Measurements from ENCODE around the gene DLD.
A peak's percentile ranks its signal among the peaks of the same experiment; 100 is the strongest.
"Not testable (repeated sequence)": the region's sequence is repeated elsewhere in the genome, so short reads cannot be mapped to it uniquely, and the experiment has no call there.

Gene DLD

GRCh38 chr7:107890962-107891635 lies at the start of gene DLD:
DLD (plus strand) TSS chr7:107891183; CDS start chr7:107891251, 68 bp downstream.
- CTCF ChIA-PET, result interaction anchor here (3.7 to 3.9 kb wide), 2 partner anchors 11 to 16 kb away, joined by 14 to 24 read pairs; no protein-coding TSS in a partner anchor
- Mint-ChIP-seq H3K27ac (peak within 1 kb of the TSS; percentile 98), H3K4me1 (peaks cover 47% of the 10 kb centered on the region), H3K4me3 (peak within 1 kb of the TSS; percentile 96), H3K36me3 (peaks cover 30% of the 10 kb centered on the region), H3K9me3 (peaks cover 2% of the 10 kb centered on the region), H3K27me3 (no peaks in the 10 kb centered on the region)
- DNase-seq, result peak; percentile 96

- Mint-ChIP-seq H3K9me3 (peaks cover 3% of the 10 kb centered on the region), H3K27me3 (peaks cover 17% of the 10 kb centered on the region), H3K36me3 (no peaks in the 10 kb centered on the region), H3K4me3 (no peak overlapping the region), H3K4me1 (no peaks in the 10 kb centered on the region), H3K27ac (no peak overlapping the region)
- no peak for DNase-seq
- CTCF ChIA-PET, result no interaction called here
Measured at GRCh38 chr7:107842213-107842612, 48.8 kb upstream of the DLD start.

GRCh38 chr7:107843184-107843583 lies 47.8 kb upstream of the DLD start:
- H3K36me3 Mint-ChIP-seq, result no peaks in the 10 kb centered on the region
- no peak overlapping the region for H3K4me3 Mint-ChIP-seq
- CTCF ChIA-PET, result no interaction called here
- H3K27me3 Mint-ChIP-seq, result peaks cover 20% of the 10 kb centered on the region
- H3K27ac Mint-ChIP-seq, result no peak overlapping the region
- no peak for DNase-seq
- peaks cover 3% of the 10 kb centered on the region for H3K9me3 Mint-ChIP-seq
- no peaks in the 10 kb centered on the region for H3K4me1 Mint-ChIP-seq

- DNase-seq, result no peak
- Mint-ChIP-seq H3K36me3 (no peaks in the 10 kb centered on the region), H3K27ac (no peak overlapping the region), H3K9me3 (no peaks in the 10 kb centered on the region), H3K27me3 (peaks cover 16% of the 10 kb centered on the region), H3K4me1 (no peaks in the 10 kb centered on the region), H3K4me3 (no peak overlapping the region)
- CTCF ChIA-PET, result interaction anchor here (0.9 kb wide), 1 partner anchor 28 kb away, joined by 3 read pairs; no protein-coding TSS in a partner anchor
Measured at GRCh38 chr7:107846324-107846723, 44.7 kb upstream of the DLD start.

GRCh38 chr7:107847168-107847835 lies 43.7 kb upstream of the DLD start:
- Mint-ChIP-seq H3K27me3 (peaks cover 16% of the 10 kb centered on the region), H3K4me1 (no peaks in the 10 kb centered on the region), H3K4me3 (no peak overlapping the region), H3K27ac (no peak overlapping the region), H3K36me3 (no peaks in the 10 kb centered on the region), H3K9me3 (no peaks in the 10 kb centered on the region)
- CTCF ChIA-PET, result interaction anchor here (0.9 kb wide), 1 partner anchor 27 kb away, joined by 3 read pairs; no protein-coding TSS in a partner anchor
- no peak for DNase-seq

- DNase-seq, H3K27ac Mint-ChIP-seq, H3K9me3 Mint-ChIP-seq, CTCF ChIA-PET, H3K36me3 Mint-ChIP-seq, H3K4me3 Mint-ChIP-seq, H3K4me1 Mint-ChIP-seq: not testable (repeated sequence)
- H3K27me3 Mint-ChIP-seq, result peaks cover 16% of the 10 kb centered on the region
Measured at GRCh38 chr7:107847836-107848175, 43.2 kb upstream of the DLD start.

GRCh38 chr7:107848211-107848610 lies 42.8 kb upstream of the DLD start:
- H3K4me1 Mint-ChIP-seq, CTCF ChIA-PET, DNase-seq, H3K4me3 Mint-ChIP-seq, H3K27ac Mint-ChIP-seq, H3K9me3 Mint-ChIP-seq, H3K36me3 Mint-ChIP-seq: not testable (repeated sequence)
- peaks cover 16% of the 10 kb centered on the region for H3K27me3 Mint-ChIP-seq

- no peak for DNase-seq
- Mint-ChIP-seq H3K36me3 (no peaks in the 10 kb centered on the region), H3K27me3 (peaks cover 22% of the 10 kb centered on the region), H3K4me3 (no peak overlapping the region), H3K27ac (no peak overlapping the region), H3K9me3 (no peaks in the 10 kb centered on the region), H3K4me1 (no peaks in the 10 kb centered on the region)
- CTCF ChIA-PET, result no interaction called here
Measured at GRCh38 chr7:107850216-107850615, 40.8 kb upstream of the DLD start.

- H3K9me3 Mint-ChIP-seq, result no peaks in the 10 kb centered on the region
- CTCF ChIA-PET, result no interaction called here
- no peak for DNase-seq
- H3K27me3 Mint-ChIP-seq, result peaks cover 22% of the 10 kb centered on the region
- no peaks in the 10 kb centered on the region for H3K36me3 Mint-ChIP-seq
- no peaks in the 10 kb centered on the region for H3K4me1 Mint-ChIP-seq
- no peak overlapping the region for H3K27ac Mint-ChIP-seq
- no peak overlapping the region for H3K4me3 Mint-ChIP-seq
Measured at GRCh38 chr7:107850643-107851042, 40.3 kb upstream of the DLD start.

GRCh38 chr7:107854454-107854853 lies 36.5 kb upstream of the DLD start:
- no peak overlapping the region for H3K4me3 Mint-ChIP-seq

GRCh38 chr7:107854989-107855388 lies 36.0 kb upstream of the DLD start:
- CTCF ChIA-PET, result interaction anchor here (0.5 kb wide), 1 partner anchor 99 kb away, joined by 3 read pairs; no protein-coding TSS in a partner anchor
- Mint-ChIP-seq H3K27me3 (peaks cover 12% of the 10 kb centered on the region), H3K4me3 (no peak overlapping the region), H3K27ac (no peak overlapping the region), H3K4me1 (peaks cover 31% of the 10 kb centered on the region), H3K36me3 (peaks cover 1% of the 10 kb centered on the region), H3K9me3 (no peaks in the 10 kb centered on the region)
- DNase-seq, result no peak

More at GRCh38 chr7:107854454-107854853, 36.5 kb upstream of the DLD start:
- CTCF ChIA-PET, result no interaction called here
- peaks cover 1% of the 10 kb centered on the region for H3K36me3 Mint-ChIP-seq
- no peak overlapping the region for H3K27ac Mint-ChIP-seq
- H3K27me3 Mint-ChIP-seq, result peaks cover 12% of the 10 kb centered on the region
- DNase-seq, result no peak
- no peaks in the 10 kb centered on the region for H3K9me3 Mint-ChIP-seq
- peaks cover 31% of the 10 kb centered on the region for H3K4me1 Mint-ChIP-seq

- H3K4me3 Mint-ChIP-seq, result peak overlapping the region; percentile 4
- no peaks in the 10 kb centered on the region for H3K9me3 Mint-ChIP-seq
- CTCF ChIA-PET, result interaction anchor here (0.8 to 1.9 kb wide), 2 partner anchors 18 to 22 kb away, joined by 3 to 10 read pairs; no protein-coding TSS in a partner anchor
- H3K36me3 Mint-ChIP-seq, result peaks cover 1% of the 10 kb centered on the region
- DNase-seq, result peak; percentile 68
- peaks cover 16% of the 10 kb centered on the region for H3K27me3 Mint-ChIP-seq
- H3K4me1 Mint-ChIP-seq, result peaks cover 31% of the 10 kb centered on the region
- H3K27ac Mint-ChIP-seq, result peak overlapping the region; percentile 93
Measured at GRCh38 chr7:107856806-107857540, 34.0 kb upstream of the DLD start.

- DNase-seq, result no peak
- Mint-ChIP-seq H3K4me1 (peaks cover 31% of the 10 kb centered on the region), H3K27me3 (peaks cover 16% of the 10 kb centered on the region), H3K4me3 (no peak overlapping the region), H3K27ac (peak overlapping the region; percentile 93), H3K36me3 (peaks cover 1% of the 10 kb centered on the region), H3K9me3 (no peaks in the 10 kb centered on the region)
- CTCF ChIA-PET, result interaction anchor here (1.9 kb wide), 1 partner anchor 18 kb away, joined by 10 read pairs; no protein-coding TSS in a partner anchor
Measured at GRCh38 chr7:107857541-107857912, 33.5 kb upstream of the DLD start.

GRCh38 chr7:107858280-107858679 lies 32.7 kb upstream of the DLD start:
- CTCF ChIA-PET, result interaction anchor here (1.9 kb wide), 1 partner anchor 17 kb away, joined by 10 read pairs; no protein-coding TSS in a partner anchor
- H3K27me3 Mint-ChIP-seq, result peaks cover 16% of the 10 kb centered on the region
- no peaks in the 10 kb centered on the region for H3K9me3 Mint-ChIP-seq
- peaks cover 31% of the 10 kb centered on the region for H3K4me1 Mint-ChIP-seq
- no peak overlapping the region for H3K4me3 Mint-ChIP-seq
- H3K36me3 Mint-ChIP-seq, result peaks cover 1% of the 10 kb centered on the region
- DNase-seq, result no peak
- peak overlapping the region; percentile 93 for H3K27ac Mint-ChIP-seq

Measured in activated naive CD4-positive, alpha-beta T cell treated with anti-CD3 and anti-CD28 coated beads, Interleukin-2, amount 10 ng/mL, durations not matched to agents 7 days and 5 days (primary cell).